ENCODE measurements around the gene KCNF1.

GRCh38 chr2:10915236-10915635 is 3.5 kb downstream of the KCNF1 start:
- TF ChIP-seq USF2 (CRISPR knock-in tag; IDR thresholded peaks at IDR 0.05) (no peak), MXD4 (CRISPR knock-in tag; IDR thresholded peaks at IDR 0.05; ENCODE audit: borderline replicate concordance) (no peak), FOXP1 (CRISPR knock-in tag; IDR thresholded peaks at IDR 0.05; ENCODE audit: borderline replicate concordance) (no peak), SP1 (CRISPR knock-in tag; conservative IDR thresholded peaks at IDR 0.05) (no peak), CREB1 (CRISPR knock-in tag; IDR thresholded peaks at IDR 0.05) (no peak), NFE2L1 (CRISPR knock-in tag; IDR thresholded peaks at IDR 0.05) (no peak), ELF4 (CRISPR knock-in tag; IDR thresholded peaks at IDR 0.05; ENCODE audit: low read depth) (no peak), CTCF (IDR thresholded peaks at IDR 0.05) (no peak), ESRRA (CRISPR knock-in tag; IDR thresholded peaks at IDR 0.05; ENCODE audit: borderline replicate concordance) (no peak), GTF2I (CRISPR knock-in tag; conservative IDR thresholded peaks at IDR 0.05) (no peak), MAX (CRISPR knock-in tag; IDR thresholded peaks at IDR 0.05) (no peak), ETV6 (CRISPR knock-in tag; IDR thresholded peaks at IDR 0.05) (no peak)
